ENCODE results near the gene MTHFD1L. TPM values are rescaled to one million over a fixed set of nuclear protein-coding genes. Genes with fewer than 3 reads are reported as not detected.

Gene MTHFD1L
- total RNA-seq, 3 donors from 2014 or later, result 3.5 to 15.1 (median 11.0) TPM

GRCh38 chr6:150899231-150899630 lies 33.7 kb downstream of the MTHFD1L start:
- H3K27me3 ChIP-seq, result no peaks in the 10 kb centered on the region
- H3K4me1 ChIP-seq, result peaks cover 0 to 4% of the 10 kb centered on the region in 2 donors
- no peak for TF ChIP-seq POLR2AphosphoS5 (IDR thresholded peaks at IDR 0.05)
- TF ChIP-seq POLR2A (IDR thresholded peaks at IDR 0.05), result no peak
- TF ChIP-seq CTCF (IDR thresholded peaks at IDR 0.05), result no peak
- no peak overlapping the region for H3K4me3 ChIP-seq
- intact Hi-C loops (cut with DNase I; ENCODE audit: low total_unique reads), result loop anchor here (10.0 kb wide), 1 partner anchor 436 kb away; no protein-coding TSS in a partner anchor
- no peaks in the 10 kb centered on the region for H3K36me3 ChIP-seq
- no peak for DNase-seq (ENCODE audit: low spot score in 2 of 2)
- H3K9me3 ChIP-seq, result no peaks in the 10 kb centered on the region
- H3K27ac ChIP-seq, result no peak overlapping the region

- H3K27me3 ChIP-seq, result no peaks in the 10 kb centered on the region
- intact Hi-C loops (cut with DNase I; ENCODE audit: low total_unique reads), result no loop called here
- TF ChIP-seq POLR2A (IDR thresholded peaks at IDR 0.05) (no peak), CTCF (IDR thresholded peaks at IDR 0.05) (no peak), POLR2AphosphoS5 (IDR thresholded peaks at IDR 0.05) (no peak)
Observed at GRCh38 chr6:150900049-150900448, 34.5 kb downstream of the MTHFD1L start.

GRCh38 chr6:150902142-150902776 lies 36.8 kb downstream of the MTHFD1L start:
- H3K4me3 ChIP-seq, result no peak overlapping the region
- intact Hi-C loops (cut with DNase I; ENCODE audit: low total_unique reads), result no loop called here
- H3K27me3 ChIP-seq, result no peaks in the 10 kb centered on the region
- H3K27ac ChIP-seq, result no peak overlapping the region
- no peaks in the 10 kb centered on the region for H3K36me3 ChIP-seq
- no peak for TF ChIP-seq POLR2A (IDR thresholded peaks at IDR 0.05)
- no peak for TF ChIP-seq POLR2AphosphoS5 (IDR thresholded peaks at IDR 0.05)
- no peak for TF ChIP-seq CTCF (IDR thresholded peaks at IDR 0.05)
- no peaks in the 10 kb centered on the region for H3K4me1 ChIP-seq
- no peaks in the 10 kb centered on the region for H3K9me3 ChIP-seq
- DNase-seq (ENCODE audit: low spot score in 2 of 2), result no peak

More at GRCh38 chr6:150900049-150900448, 34.5 kb downstream of the MTHFD1L start:
- H3K27ac ChIP-seq, result no peak overlapping the region
- no peaks in the 10 kb centered on the region for H3K36me3 ChIP-seq
- H3K4me1 ChIP-seq, result no peaks in the 10 kb centered on the region
- no peaks in the 10 kb centered on the region for H3K9me3 ChIP-seq
- DNase-seq (ENCODE audit: low spot score in 2 of 2), result no peak
- H3K4me3 ChIP-seq, result no peak overlapping the region

GRCh38 chr6:150905769-150906168 lies 40.3 kb downstream of the MTHFD1L start:
- intact Hi-C loops (cut with DNase I; ENCODE audit: low total_unique reads), result no loop called here
- Histone ChIP-seq H3K9me3 (no peaks in the 10 kb centered on the region), H3K4me1 (no peaks in the 10 kb centered on the region), H3K27ac (peak overlapping the region in 1 of 2 donors; percentile 13), H3K36me3 (no peaks in the 10 kb centered on the region), H3K4me3 (no peak overlapping the region), H3K27me3 (no peaks in the 10 kb centered on the region)
- DNase-seq (ENCODE audit: low spot score in 2 of 2), result no peak
- TF ChIP-seq POLR2A (IDR thresholded peaks at IDR 0.05) (no peak), CTCF (IDR thresholded peaks at IDR 0.05) (no peak), POLR2AphosphoS5 (IDR thresholded peaks at IDR 0.05) (no peak)

- Histone ChIP-seq H3K9me3 (no peaks in the 10 kb centered on the region), H3K27ac (peak overlapping the region in 1 of 2 donors; percentile 13), H3K4me1 (no peaks in the 10 kb centered on the region), H3K27me3 (no peaks in the 10 kb centered on the region), H3K36me3 (no peaks in the 10 kb centered on the region), H3K4me3 (no peak overlapping the region)
- no peak for DNase-seq (ENCODE audit: low spot score in 2 of 2)
- intact Hi-C loops (cut with DNase I; ENCODE audit: low total_unique reads), result no loop called here
- TF ChIP-seq POLR2AphosphoS5 (IDR thresholded peaks at IDR 0.05) (no peak), CTCF (IDR thresholded peaks at IDR 0.05) (no peak), POLR2A (IDR thresholded peaks at IDR 0.05) (no peak)
Observed at GRCh38 chr6:150906641-150907326, 41.3 kb downstream of the MTHFD1L start.
